Activated CD4-positive, alpha-beta memory T cell treated with anti-CD3 and anti-CD28 coated beads for 36 hours (primary cell): ENCODE measurements around the gene PRPSAP2. TPM values are rescaled to one million over a fixed set of nuclear protein-coding genes. Genes with fewer than 3 reads are reported as not detected.
"Not testable (repeated sequence)": the region's sequence is repeated elsewhere in the genome, so short reads cannot be mapped to it uniquely, and the experiment has no call there.

Source experiments
- CTCF ChIA-PET: fragments of 350-600 bp; sonication (Branson Sonifier 250); formaldehyde crosslinking; loops from one replicate; lab custom pipeline; 2021; ENCODE audit warnings: antibody characterized with exemption, inconsistent platforms; lab: Charles Lee
- POLR2A ChIA-PET: fragments of 350-600 bp; sonication (Branson Sonifier 250); formaldehyde crosslinking; loops from one replicate; lab custom pipeline; 2021; ENCODE audit warnings: antibody characterized with exemption; lab: Charles Lee
- DNase-seq: peaks from one replicate; pipeline ENCODE4 v3.0.0-alpha.2; 2020
- H3K27ac Mint-ChIP-seq: one replicate; pipeline ENCODE4 v1.8.0; 2021; ENCODE audit warnings: mixed read lengths
- H3K27me3 Mint-ChIP-seq: one replicate; pipeline ENCODE4 v1.8.0; 2021; ENCODE audit warnings: mixed read lengths
- H3K36me3 Mint-ChIP-seq: one replicate; pipeline ENCODE4 v1.8.0; 2021; ENCODE audit warnings: mixed read lengths
- H3K4me1 Mint-ChIP-seq: one replicate; pipeline ENCODE4 v1.8.0; 2021; ENCODE audit warnings: low read depth, mixed read lengths
- H3K4me3 Mint-ChIP-seq: one replicate; pipeline ENCODE4 v1.8.0; 2021; ENCODE audit warnings: mild to moderate bottlenecking, mixed read lengths
- H3K9me3 Mint-ChIP-seq: one replicate; pipeline ENCODE4 v1.8.0; 2021; ENCODE audit warnings: mixed read lengths
- intact Hi-C: fragments of 100-400 bp; cut with micrococcal nuclease; formaldehyde crosslinking; loops from one replicate; pipeline ENCODE4 v1.15.1; 2023
- total RNA-seq, 2 experiments: library from RNA; stranded (reverse); gene quantifications; one replicate each; pipeline ENCODE4 v1.2.3, GENCODE V29; 2021

Gene PRPSAP2
- total RNA-seq, 2 experiments from 2014 or later: 41.9 to 42.5 TPM

GRCh38 chr17:18949566-18949965 lies 91.6 kb downstream of the PRPSAP2 start:
- no peaks in the 10 kb centered on the region for H3K36me3 Mint-ChIP-seq
- CTCF ChIA-PET: no interaction called here
- H3K9me3 Mint-ChIP-seq: no peaks in the 10 kb centered on the region

GRCh38 chr17:18950346-18950745 lies 92.4 kb downstream of the PRPSAP2 start:
- Mint-ChIP-seq H3K36me3 (no peaks in the 10 kb centered on the region), H3K4me3 (no peak overlapping the region), H3K4me1 (peaks cover 13% of the 10 kb centered on the region), H3K27me3 (no peaks in the 10 kb centered on the region), H3K27ac (no peak overlapping the region), H3K9me3 (no peaks in the 10 kb centered on the region)
- POLR2A ChIA-PET: no interaction called here
- intact Hi-C loops: no loop called here
- CTCF ChIA-PET: no interaction called here
- DNase-seq: no peak

More at GRCh38 chr17:18949566-18949965, 91.6 kb downstream of the PRPSAP2 start:
- no peak overlapping the region for H3K4me3 Mint-ChIP-seq
- H3K4me1 Mint-ChIP-seq: peaks cover 7% of the 10 kb centered on the region
- DNase-seq: no peak
- intact Hi-C loops: no loop called here
- H3K27ac Mint-ChIP-seq: no peak overlapping the region
- H3K27me3 Mint-ChIP-seq: no peaks in the 10 kb centered on the region
- POLR2A ChIA-PET: no interaction called here

GRCh38 chr17:18950944-18951905 lies 93.3 kb downstream of the PRPSAP2 start:
- DNase-seq: no peak
- intact Hi-C loops: no loop called here
- no peaks in the 10 kb centered on the region for H3K36me3 Mint-ChIP-seq
- H3K4me1 Mint-ChIP-seq: peaks cover 18% of the 10 kb centered on the region
- H3K4me3 Mint-ChIP-seq: no peak overlapping the region
- ChIA-PET CTCF (interaction anchor here (1.2 kb wide), 1 partner anchor 10 kb away, joined by 3 read pairs; no protein-coding TSS in a partner anchor), POLR2A (no interaction called here)
- H3K27me3 Mint-ChIP-seq: no peaks in the 10 kb centered on the region
- H3K27ac Mint-ChIP-seq: no peak overlapping the region
- no peaks in the 10 kb centered on the region for H3K9me3 Mint-ChIP-seq

GRCh38 chr17:18951941-18952842 lies 94.3 kb downstream of the PRPSAP2 start, which contains the start of gene SLC5A10:
SLC5A10 (plus strand) TSS chr17:18952165; CDS start chr17:18952206, 41 bp downstream.
- H3K9me3 Mint-ChIP-seq: no peaks in the 10 kb centered on the region
- CTCF ChIA-PET: interaction anchor here (1.2 kb wide), 1 partner anchor 9 kb away, joined by 3 read pairs; no protein-coding TSS in a partner anchor
- H3K4me1 Mint-ChIP-seq: peaks cover 20% of the 10 kb centered on the region
- no peaks in the 10 kb centered on the region for H3K36me3 Mint-ChIP-seq
- no peak within 1 kb of the TSS for H3K27ac Mint-ChIP-seq
- POLR2A ChIA-PET: no interaction called here
- intact Hi-C loops: no loop called here
- H3K27me3 Mint-ChIP-seq: no peaks in the 10 kb centered on the region
- H3K4me3 Mint-ChIP-seq: no peak within 1 kb of the TSS
- no peak for DNase-seq

GRCh38 chr17:18953231-18953728 lies 95.3 kb downstream of the PRPSAP2 start:
- Mint-ChIP-seq H3K36me3 (no peaks in the 10 kb centered on the region), H3K27me3 (no peaks in the 10 kb centered on the region), H3K4me1 (peaks cover 20% of the 10 kb centered on the region), H3K4me3 (no peak overlapping the region), H3K27ac (no peak overlapping the region), H3K9me3 (no peaks in the 10 kb centered on the region)
- no peak for DNase-seq
- intact Hi-C loops: no loop called here
- ChIA-PET CTCF (no interaction called here), POLR2A (no interaction called here)

GRCh38 chr17:18954321-18954720 lies 96.4 kb downstream of the PRPSAP2 start:
- ChIA-PET CTCF (no interaction called here), POLR2A (interaction anchor here (0.8 kb wide), 1 partner anchor 18 kb away, joined by 3 read pairs; no protein-coding TSS in a partner anchor)
- H3K4me3 Mint-ChIP-seq: no peak overlapping the region
- no peak for DNase-seq
- no peaks in the 10 kb centered on the region for H3K27me3 Mint-ChIP-seq
- H3K4me1 Mint-ChIP-seq: peaks cover 20% of the 10 kb centered on the region
- H3K36me3 Mint-ChIP-seq: no peaks in the 10 kb centered on the region
- H3K9me3 Mint-ChIP-seq: no peaks in the 10 kb centered on the region
- intact Hi-C loops: no loop called here
- H3K27ac Mint-ChIP-seq: no peak overlapping the region

GRCh38 chr17:18955009-18955408 lies 97.1 kb downstream of the PRPSAP2 start:
- ChIA-PET CTCF (no interaction called here), POLR2A (interaction anchor here (0.8 kb wide), 1 partner anchor 18 kb away, joined by 3 read pairs; no protein-coding TSS in a partner anchor)
- Mint-ChIP-seq H3K27me3 (no peaks in the 10 kb centered on the region), H3K27ac (no peak overlapping the region), H3K4me3 (no peak overlapping the region), H3K36me3 (no peaks in the 10 kb centered on the region), H3K9me3 (no peaks in the 10 kb centered on the region), H3K4me1 (peaks cover 20% of the 10 kb centered on the region)
- DNase-seq: no peak
- intact Hi-C loops: no loop called here

GRCh38 chr17:18956021-18956420 lies 98.1 kb downstream of the PRPSAP2 start:
- CTCF ChIA-PET, H3K36me3 Mint-ChIP-seq, H3K9me3 Mint-ChIP-seq, DNase-seq, intact Hi-C loops, H3K27ac Mint-ChIP-seq, POLR2A ChIA-PET, H3K27me3 Mint-ChIP-seq, H3K4me3 Mint-ChIP-seq: not testable (repeated sequence)
- peaks cover 27% of the 10 kb centered on the region for H3K4me1 Mint-ChIP-seq

- H3K27me3 Mint-ChIP-seq: no peaks in the 10 kb centered on the region
- H3K4me3 Mint-ChIP-seq: no peak overlapping the region
- no peak for DNase-seq
- H3K9me3 Mint-ChIP-seq: no peaks in the 10 kb centered on the region
- H3K36me3 Mint-ChIP-seq: no peaks in the 10 kb centered on the region
- ChIA-PET POLR2A (no interaction called here), CTCF (interaction anchor here (0.9 kb wide), 1 partner anchor 331 kb away, joined by 3 read pairs; no protein-coding TSS in a partner anchor)
- no peak overlapping the region for H3K27ac Mint-ChIP-seq
- peaks cover 31% of the 10 kb centered on the region for H3K4me1 Mint-ChIP-seq
- intact Hi-C loops: no loop called here
These were observed 98.7 kb downstream of the PRPSAP2 start for GRCh38 chr17:18956581-18956980.

- Mint-ChIP-seq H3K27ac (no peak overlapping the region), H3K4me3 (no peak overlapping the region), H3K36me3 (no peaks in the 10 kb centered on the region), H3K9me3 (no peaks in the 10 kb centered on the region), H3K27me3 (no peaks in the 10 kb centered on the region), H3K4me1 (peaks cover 40% of the 10 kb centered on the region)
- ChIA-PET CTCF (no interaction called here), POLR2A (interaction anchor here (0.6 kb wide), 1 partner anchor 37 kb away, joined by 4 read pairs; no protein-coding TSS in a partner anchor)
- intact Hi-C loops: no loop called here
- DNase-seq: no peak
These were observed 99.9 kb downstream of the PRPSAP2 start for GRCh38 chr17:18957831-18958230.

GRCh38 chr17:18958611-18959010 lies 100.7 kb downstream of the PRPSAP2 start:
- POLR2A ChIA-PET: no interaction called here
- no peaks in the 10 kb centered on the region for H3K27me3 Mint-ChIP-seq
- CTCF ChIA-PET: interaction anchor here (4.3 kb wide), 1 partner anchor 45 kb away, joined by 32 read pairs; the partner anchor contains the start of gene FAM83G
- no peaks in the 10 kb centered on the region for H3K36me3 Mint-ChIP-seq
- H3K4me3 Mint-ChIP-seq: no peak overlapping the region
- H3K27ac Mint-ChIP-seq: no peak overlapping the region
- DNase-seq: no peak
- intact Hi-C loops: no loop called here
- no peaks in the 10 kb centered on the region for H3K9me3 Mint-ChIP-seq
- peaks cover 40% of the 10 kb centered on the region for H3K4me1 Mint-ChIP-seq
